PC-9 (cell line): ENCODE measurements around the gene GJC2. TPM values are rescaled to one million over a fixed set of nuclear protein-coding genes. Genes with fewer than 3 reads are reported as not detected.

Source experiments
- BruUV-seq: library from RNA; stranded (reverse); fragments of 400-500 nt; replicated peaks from 2 replicates; lab custom pipeline; 2021; lab: Mats Ljungman, UMichigan
- CTCF ChIA-PET: fragments of 300-600 bp; sonication (Branson Sonifier 250); formaldehyde crosslinking; loops from one replicate; lab custom pipeline; 2022; ENCODE audit warnings: antibody characterized with exemption; lab: Charles Lee
- POLR2A ChIA-PET: fragments of 300-600 bp; sonication (Branson Sonifier 250); formaldehyde crosslinking; loops from one replicate; lab custom pipeline; 2022; ENCODE audit warnings: antibody characterized with exemption; ENCODE audit not compliant: unreplicated experiment; lab: Charles Lee
- DNase-seq, 2 experiments: peaks; one replicate each; pipeline versions ENCODE4 v3.0.0 to v3.0.0-alpha.2; 2015 to 2022; ENCODE audit warnings: mixed read lengths in 1 of 2
- H2AFZ ChIP-seq: fragments of 200-600 bp; sonication (generic); 2 replicates; pipeline ENCODE4 v1.8.1; 2017; ENCODE audit warnings: antibody characterized with exemption
- H3F3A ChIP-seq: fragments of 200-600 bp; sonication (generic); 2 replicates; pipeline ENCODE4 v1.8.1; 2017; ENCODE audit warnings: antibody characterized with exemption, mild to moderate bottlenecking, low read depth; ENCODE audit not compliant: insufficient read depth
- H3K27ac ChIP-seq: fragments of 200-600 bp; sonication (generic); 2 replicates; pipeline ENCODE4 v1.6.1; 2016; ENCODE audit warnings: mixed run types
- H3K27me3 ChIP-seq: fragments of 200-600 bp; sonication (generic); 2 replicates; pipeline ENCODE4 v1.6.1; 2016; ENCODE audit warnings: low read depth, mixed run types; ENCODE audit not compliant: insufficient read depth
- H3K36me3 ChIP-seq: fragments of 200-600 bp; sonication (generic); 2 replicates; pipeline ENCODE4 v1.6.1; 2016; ENCODE audit warnings: low read depth, mixed run types
- H3K4me1 ChIP-seq: fragments of 200-600 bp; sonication (generic); replicated peaks from 2 replicates; pipeline ENCODE4 v1.6.1; 2016; ENCODE audit warnings: mixed run types; ENCODE audit not compliant: insufficient read depth
- H3K4me2 ChIP-seq: fragments of 200-600 bp; sonication (generic); 2 replicates; pipeline ENCODE4 v1.6.1; 2017; ENCODE audit warnings: mixed run types
- H3K4me3 ChIP-seq: fragments of 200-600 bp; sonication (generic); 2 replicates; pipeline ENCODE4 v1.6.1; 2016; ENCODE audit warnings: mixed run types
- H3K79me2 ChIP-seq: fragments of 200-600 bp; sonication (generic); 2 replicates; pipeline ENCODE4 v1.6.1; 2017; ENCODE audit warnings: low read depth, mixed run types
- H3K9me2 ChIP-seq: fragments of 200-600 bp; sonication (generic); 2 replicates; pipeline ENCODE4 v1.8.1; 2017; ENCODE audit warnings: mild to moderate bottlenecking; ENCODE audit not compliant: insufficient read depth
- H3K9me3 ChIP-seq: fragments of 200-600 bp; sonication (generic); 2 replicates; pipeline ENCODE4 v1.8.1; 2016; ENCODE audit warnings: low read depth; ENCODE audit not compliant: insufficient read depth
- H4K20me1 ChIP-seq: fragments of 200-600 bp; sonication (generic); 2 replicates; pipeline ENCODE4 v1.8.1; 2017; ENCODE audit not compliant: insufficient read depth
- EZH2 ChIP-seq: fragments of 200-600 bp; sonication (generic); IDR thresholded peaks from 2 replicates; pipeline ENCODE4 v1.8.0; 2017; ENCODE audit warnings: antibody characterized with exemption, low read depth
- intact Hi-C: fragments of 100-400 bp; cut with micrococcal nuclease; formaldehyde crosslinking; loops from one replicate; pipeline ENCODE4 v1.10.0; 2022; ENCODE audit not compliant: unreplicated experiment
- total RNA-seq: library from RNA; stranded (reverse); gene quantifications from 2 replicates; pipeline ENCODE4 v1.2.3, GENCODE V29; 2021
- TF ChIP-seq, protein P1 (sequence below): fragments of 200-600 bp; sonication (generic); conservative IDR thresholded peaks from 2 replicates; pipeline ENCODE4 v1.6.1; 2017; ENCODE audit warnings: mixed run types, antibody characterized with exemption, mild to moderate bottlenecking, moderate library complexity

Gene GJC2
- total RNA-seq, 1 experiment from 2014 or later, result 2.1 TPM

DNA sequence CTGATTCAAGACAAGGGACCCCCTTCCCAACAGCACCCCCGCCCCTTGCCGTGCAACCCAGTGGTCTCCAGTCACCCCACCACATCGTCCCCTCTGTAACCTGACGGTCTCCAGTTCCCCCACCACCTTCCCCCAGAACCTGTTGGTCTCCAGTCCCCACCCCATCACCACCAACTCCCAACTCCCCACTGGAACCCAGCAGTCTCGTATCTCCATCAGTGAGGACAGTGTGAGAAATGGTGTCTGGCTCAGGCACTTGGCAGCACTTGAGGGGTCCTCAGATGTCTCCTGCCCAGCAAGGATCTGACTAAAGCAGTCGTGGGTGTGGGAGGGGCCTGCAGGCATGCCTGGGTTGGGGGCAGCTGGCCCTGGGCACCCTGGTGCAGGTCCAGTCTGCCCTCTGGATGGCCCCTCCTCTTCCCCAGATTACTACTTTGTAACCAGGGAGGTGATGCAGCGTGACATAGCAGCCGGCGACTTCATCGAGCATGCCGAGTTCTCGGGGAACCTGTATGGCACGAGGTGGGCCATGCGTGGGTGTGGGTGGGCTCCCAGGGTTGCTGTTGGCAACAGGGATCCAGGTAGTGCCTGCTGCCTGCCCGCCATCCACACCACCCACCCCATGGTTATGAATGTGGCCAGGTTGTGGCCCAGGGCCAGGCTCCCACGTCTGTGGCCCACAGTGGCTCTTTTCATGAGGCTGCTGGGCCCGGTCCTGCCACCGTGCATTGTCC, 3.1 kb upstream of the GJC2 start:
- peaks cover 5% of the 10 kb centered on the region for H3K4me1 ChIP-seq
- no peaks in the 10 kb centered on the region for H3K9me3 ChIP-seq
- H3K4me2 ChIP-seq, result no peak overlapping the region
- H3K36me3 ChIP-seq, result no peaks in the 10 kb centered on the region
- ChIA-PET CTCF (no interaction called here), POLR2A (no interaction called here)
- no TSS peak for BruUV-seq
- intact Hi-C loops, result no loop called here
- H3F3A ChIP-seq, result no peaks in the 10 kb centered on the region
- no peak overlapping the region for H3K27ac ChIP-seq
- peaks cover 36% of the 10 kb centered on the region for H3K79me2 ChIP-seq
- H3K9me2 ChIP-seq, result no peaks in the 10 kb centered on the region
- no peak for TF ChIP-seq EZH2
- TF ChIP-seq, protein P1, sequence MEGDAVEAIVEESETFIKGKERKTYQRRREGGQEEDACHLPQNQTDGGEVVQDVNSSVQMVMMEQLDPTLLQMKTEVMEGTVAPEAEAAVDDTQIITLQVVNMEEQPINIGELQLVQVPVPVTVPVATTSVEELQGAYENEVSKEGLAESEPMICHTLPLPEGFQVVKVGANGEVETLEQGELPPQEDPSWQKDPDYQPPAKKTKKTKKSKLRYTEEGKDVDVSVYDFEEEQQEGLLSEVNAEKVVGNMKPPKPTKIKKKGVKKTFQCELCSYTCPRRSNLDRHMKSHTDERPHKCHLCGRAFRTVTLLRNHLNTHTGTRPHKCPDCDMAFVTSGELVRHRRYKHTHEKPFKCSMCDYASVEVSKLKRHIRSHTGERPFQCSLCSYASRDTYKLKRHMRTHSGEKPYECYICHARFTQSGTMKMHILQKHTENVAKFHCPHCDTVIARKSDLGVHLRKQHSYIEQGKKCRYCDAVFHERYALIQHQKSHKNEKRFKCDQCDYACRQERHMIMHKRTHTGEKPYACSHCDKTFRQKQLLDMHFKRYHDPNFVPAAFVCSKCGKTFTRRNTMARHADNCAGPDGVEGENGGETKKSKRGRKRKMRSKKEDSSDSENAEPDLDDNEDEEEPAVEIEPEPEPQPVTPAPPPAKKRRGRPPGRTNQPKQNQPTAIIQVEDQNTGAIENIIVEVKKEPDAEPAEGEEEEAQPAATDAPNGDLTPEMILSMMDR, result no peak
- no peaks in the 10 kb centered on the region for H3K27me3 ChIP-seq
- no peak overlapping the region for H2AFZ ChIP-seq
- DNase-seq, result no peak
- peaks cover 27% of the 10 kb centered on the region for H4K20me1 ChIP-seq
- no peak overlapping the region for H3K4me3 ChIP-seq

DNA sequence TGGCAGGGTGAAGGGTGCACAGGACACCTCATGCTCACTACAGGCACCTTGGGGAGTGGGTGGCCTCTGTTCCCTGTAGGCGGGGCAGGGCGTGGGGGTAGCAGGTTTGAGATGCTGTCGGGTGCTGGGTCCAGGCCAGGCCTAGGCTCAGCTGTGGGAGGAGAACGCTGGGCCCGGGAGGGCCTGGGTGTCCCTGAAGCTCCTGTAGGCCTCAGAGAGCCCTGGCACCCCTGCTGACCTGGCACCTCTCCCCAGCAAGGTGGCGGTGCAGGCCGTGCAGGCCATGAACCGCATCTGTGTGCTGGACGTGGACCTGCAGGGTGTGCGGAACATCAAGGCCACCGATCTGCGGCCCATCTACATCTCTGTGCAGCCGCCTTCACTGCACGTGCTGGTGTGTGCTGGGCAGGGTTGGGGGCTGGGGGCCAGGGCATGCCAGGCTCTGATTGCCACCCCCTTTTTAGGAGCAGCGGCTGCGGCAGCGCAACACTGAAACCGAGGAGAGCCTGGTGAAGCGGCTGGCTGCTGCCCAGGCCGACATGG, 2.5 kb upstream of the GJC2 start:
- ChIA-PET POLR2A (no interaction called here), CTCF (no interaction called here)
- no peaks in the 10 kb centered on the region for H3K9me2 ChIP-seq
- no peaks in the 10 kb centered on the region for H3K4me1 ChIP-seq
- H3K4me3 ChIP-seq, result no peak overlapping the region
- H3K27ac ChIP-seq, result no peak overlapping the region
- no peaks in the 10 kb centered on the region for H3K27me3 ChIP-seq
- H3K9me3 ChIP-seq, result no peaks in the 10 kb centered on the region
- no TSS peak for BruUV-seq
- DNase-seq, result no peak
- H3K36me3 ChIP-seq, result no peaks in the 10 kb centered on the region
- H3F3A ChIP-seq, result no peaks in the 10 kb centered on the region
- no peak overlapping the region for H2AFZ ChIP-seq
- intact Hi-C loops, result no loop called here
- no peak overlapping the region for H3K4me2 ChIP-seq
- TF ChIP-seq, protein P1, result no peak
- no peak for TF ChIP-seq EZH2
- H4K20me1 ChIP-seq, result peaks cover 22% of the 10 kb centered on the region
- peaks cover 30% of the 10 kb centered on the region for H3K79me2 ChIP-seq

DNA sequence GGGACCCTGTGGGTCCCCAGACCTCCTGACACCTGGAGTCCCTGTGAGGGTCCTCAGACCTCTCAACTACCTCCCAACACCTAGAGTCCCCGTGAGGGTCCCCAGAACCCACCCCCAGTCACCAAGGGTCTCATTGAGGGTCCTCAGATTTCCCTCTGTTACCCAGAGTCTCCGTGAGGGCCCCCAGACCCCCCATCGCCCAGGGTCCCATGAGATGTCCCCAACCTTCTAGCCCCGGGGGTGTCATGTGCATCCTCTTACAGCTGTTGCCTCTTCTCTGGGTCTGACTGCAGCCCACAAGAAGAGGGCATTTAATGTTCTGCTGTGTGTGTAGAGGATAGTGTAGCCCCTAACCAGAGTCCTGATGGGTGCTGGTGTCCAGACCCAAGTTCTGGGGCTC, 2.0 kb upstream of the GJC2 start:
- Histone ChIP-seq H3K9me2 (no peaks in the 10 kb centered on the region), H3K27me3 (no peaks in the 10 kb centered on the region), H3K4me2 (no peak overlapping the region), H3K79me2 (peaks cover 24% of the 10 kb centered on the region), H3K9me3 (no peaks in the 10 kb centered on the region), H3K4me1 (no peaks in the 10 kb centered on the region), H3K27ac (no peak overlapping the region), H3K36me3 (no peaks in the 10 kb centered on the region), H3F3A (no peaks in the 10 kb centered on the region), H2AFZ (no peak overlapping the region), H3K4me3 (no peak overlapping the region), H4K20me1 (peaks cover 17% of the 10 kb centered on the region)
- ChIA-PET CTCF (no interaction called here), POLR2A (no interaction called here)
- DNase-seq, result no peak
- no peak for TF ChIP-seq EZH2
- TF ChIP-seq, protein P1, result no peak
- intact Hi-C loops, result loop anchor here (2.0 kb wide), 1 partner anchor 15 kb away; no protein-coding TSS in a partner anchor
- BruUV-seq, result no TSS peak
